ENCODE measurements around the gene TPM1.
"Not testable (repeated sequence)": the region's sequence is repeated elsewhere in the genome, so short reads cannot be mapped to it uniquely, and the experiment has no call there.

Gene TPM1

DNA sequence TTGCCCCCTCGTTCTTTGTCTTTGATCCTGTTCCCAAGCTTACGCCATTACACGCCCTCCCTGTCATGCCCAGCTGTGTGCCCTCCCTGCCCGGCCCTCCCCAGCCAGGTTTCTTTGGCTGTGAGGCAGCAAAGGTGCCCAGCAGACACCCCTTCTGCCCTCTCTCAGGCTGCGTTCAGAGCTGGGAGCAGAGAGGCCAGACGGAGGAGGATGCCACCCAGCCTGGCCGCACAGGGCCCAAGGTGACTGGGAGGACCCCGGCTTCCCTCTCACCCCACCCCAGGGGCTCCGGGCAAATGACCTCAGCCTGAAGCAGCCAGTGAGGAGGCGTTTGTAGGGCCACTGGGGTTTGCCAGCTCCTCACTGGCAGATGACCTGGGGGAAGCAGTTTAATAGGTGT is 48.3 kb downstream of the TPM1 start:
- DNase-seq (ENCODE audit: extremely low read depth in 1 of 2, low read depth in 1 of 2), result no peak

DNA sequence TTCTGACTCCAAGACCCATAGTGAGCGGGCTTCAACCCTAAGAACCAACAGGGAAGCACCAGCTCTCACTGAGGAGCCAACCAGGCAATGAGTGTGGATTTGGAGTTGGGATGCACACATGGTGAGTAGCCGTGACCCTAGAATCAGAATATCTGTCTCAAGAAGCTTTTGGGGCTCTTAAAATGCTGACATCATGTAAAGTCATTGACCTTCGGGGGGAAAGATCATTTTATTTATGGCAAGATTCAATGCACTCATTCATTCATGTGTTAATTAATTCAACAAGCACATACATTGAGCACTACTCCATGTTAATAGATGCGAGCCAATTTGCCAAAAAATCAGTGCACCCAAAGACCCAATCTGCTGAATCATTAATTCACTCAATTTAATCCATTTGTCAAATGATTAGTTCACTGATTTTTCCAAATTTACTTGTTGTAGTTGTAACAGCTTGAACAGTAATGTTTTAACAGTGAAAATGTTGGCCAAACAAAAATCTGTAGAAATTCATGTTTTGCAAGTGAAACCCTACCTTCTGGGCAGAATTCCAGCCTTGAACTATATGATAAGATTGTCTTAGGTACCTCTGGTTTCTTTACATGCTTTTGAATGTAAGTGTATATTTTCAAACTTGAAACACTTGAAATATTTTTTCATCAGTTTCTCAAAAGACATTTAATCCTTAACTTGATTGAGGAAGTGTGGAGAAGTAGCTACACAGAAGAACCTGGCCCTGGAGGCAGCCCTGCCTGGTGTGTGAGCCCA is 49.3 kb downstream of the TPM1 start:
- no peak for DNase-seq (ENCODE audit: extremely low read depth in 1 of 2, low read depth in 1 of 2)

DNA sequence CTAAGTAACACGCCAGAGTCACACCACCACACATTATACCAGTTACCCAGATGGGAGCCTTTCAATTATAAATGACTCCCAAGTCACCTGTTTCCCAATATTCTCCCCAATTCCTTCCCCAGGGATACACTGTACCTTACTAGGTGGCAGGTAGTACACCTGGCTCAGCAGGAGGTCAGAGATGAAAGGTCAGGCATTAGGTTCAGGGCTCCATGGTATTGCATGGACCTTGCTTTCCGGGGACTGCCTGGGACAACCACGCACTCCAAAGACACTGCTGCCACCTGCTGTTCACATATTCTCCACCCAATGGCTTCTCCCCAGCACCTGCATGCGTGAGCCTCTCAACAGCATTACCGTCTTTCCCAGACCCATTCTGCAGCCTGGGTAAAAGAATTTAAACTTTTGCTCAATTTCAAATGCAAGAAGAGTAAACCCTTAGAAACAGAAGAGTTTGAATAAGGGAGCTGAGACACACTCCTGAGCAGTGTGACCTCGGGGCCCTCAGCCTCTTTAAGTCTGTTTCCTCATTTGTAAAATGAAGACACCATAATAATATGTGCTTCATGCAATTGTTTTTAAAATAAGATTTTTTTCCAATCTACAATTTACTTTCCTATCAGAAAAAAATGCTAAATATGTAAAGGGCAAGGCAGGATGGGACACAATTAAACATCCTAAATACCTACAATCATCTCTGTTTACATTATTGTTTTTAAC is 51.1 kb downstream of the TPM1 start:
- DNase-seq (ENCODE audit: extremely low read depth in 1 of 2, low read depth in 1 of 2), result peak; percentile 13 to 49

DNA sequence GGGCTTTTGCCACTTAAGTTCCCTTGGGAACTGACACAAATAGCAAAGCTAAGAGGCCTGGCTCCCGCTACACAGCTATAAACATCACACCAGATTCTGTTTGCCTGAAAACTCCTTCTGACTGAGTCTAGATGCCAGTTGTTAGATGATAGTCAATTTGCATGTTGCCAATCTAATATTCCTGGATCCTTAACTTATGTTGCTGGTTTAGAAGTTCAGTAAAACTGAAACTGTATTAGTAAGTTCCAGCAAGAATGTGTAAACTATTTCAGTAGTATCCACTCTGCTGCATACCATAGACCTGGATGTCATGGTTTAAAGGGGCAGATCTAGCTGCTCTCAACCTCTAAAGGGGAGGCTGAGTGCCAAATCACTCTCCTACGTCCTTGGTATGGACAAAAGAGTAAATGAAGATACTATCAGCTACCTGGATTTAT is 52.0 kb downstream of the TPM1 start:
- DNase-seq (ENCODE audit: extremely low read depth in 1 of 2, low read depth in 1 of 2), result no peak

DNA sequence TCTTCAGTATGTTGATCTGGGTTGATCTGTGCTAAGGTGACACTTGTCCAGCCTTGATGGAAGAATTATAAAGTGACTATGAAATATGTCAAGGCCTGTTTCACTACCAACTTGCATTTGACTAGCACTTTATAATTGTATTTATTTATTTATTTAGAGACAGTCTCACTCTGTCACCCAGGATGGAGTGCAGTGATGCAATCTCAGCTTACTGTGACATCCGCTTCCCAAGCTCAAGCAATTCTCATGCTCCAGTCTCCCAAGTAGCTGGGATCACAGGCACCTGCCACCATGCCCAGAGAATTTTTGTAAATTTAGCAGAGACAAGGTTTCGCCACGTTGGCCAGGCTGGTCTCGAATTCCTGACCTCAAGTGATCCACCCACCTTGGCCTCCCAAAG is 53.6 kb downstream of the TPM1 start:
- no peak for DNase-seq (ENCODE audit: extremely low read depth in 1 of 2, low read depth in 1 of 2)

DNA sequence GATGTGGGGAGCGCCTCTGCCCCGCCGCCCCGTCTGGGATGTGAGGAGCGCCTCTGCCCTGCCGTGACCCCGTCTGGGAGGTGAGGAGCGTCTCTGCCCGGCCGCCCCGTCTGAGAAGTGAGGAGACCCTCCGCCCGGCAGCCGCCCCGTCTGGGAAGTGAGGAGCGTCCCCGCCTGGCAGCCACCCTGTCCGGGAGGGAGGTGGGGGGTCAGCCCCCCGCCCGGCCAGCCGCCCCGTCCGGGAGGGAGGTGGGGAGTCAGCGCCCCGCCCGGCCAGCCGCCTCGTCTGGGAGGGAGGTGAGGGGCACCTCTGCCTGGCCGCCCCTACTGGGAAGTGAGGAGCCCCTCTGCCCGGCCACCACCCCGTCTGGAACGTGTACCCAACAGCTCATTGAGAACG is 56.4 kb downstream of the TPM1 start:
- not testable (repeated sequence) for DNase-seq (ENCODE audit: extremely low read depth in 1 of 2, low read depth in 1 of 2)

DNA sequence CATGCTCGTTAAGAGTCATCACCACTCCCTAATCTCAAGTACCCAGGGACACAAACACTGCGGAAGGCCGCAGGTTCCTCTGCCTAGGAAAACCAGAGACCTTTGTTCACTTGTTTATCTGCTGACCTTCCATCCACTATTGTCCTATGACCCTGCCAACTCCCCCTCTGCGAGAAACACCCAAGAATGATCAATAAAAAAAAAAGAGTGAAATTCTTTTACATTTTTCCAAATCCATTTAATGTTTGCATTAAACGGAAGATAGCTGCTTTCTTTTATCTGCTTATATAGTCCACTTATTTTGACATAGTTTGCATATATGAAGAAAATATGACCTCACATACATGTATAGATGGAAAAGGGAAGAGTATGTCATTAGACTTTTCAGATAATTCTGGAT is 57.0 kb downstream of the TPM1 start:
- not testable (repeated sequence) for DNase-seq (ENCODE audit: extremely low read depth in 1 of 2, low read depth in 1 of 2)

DNA sequence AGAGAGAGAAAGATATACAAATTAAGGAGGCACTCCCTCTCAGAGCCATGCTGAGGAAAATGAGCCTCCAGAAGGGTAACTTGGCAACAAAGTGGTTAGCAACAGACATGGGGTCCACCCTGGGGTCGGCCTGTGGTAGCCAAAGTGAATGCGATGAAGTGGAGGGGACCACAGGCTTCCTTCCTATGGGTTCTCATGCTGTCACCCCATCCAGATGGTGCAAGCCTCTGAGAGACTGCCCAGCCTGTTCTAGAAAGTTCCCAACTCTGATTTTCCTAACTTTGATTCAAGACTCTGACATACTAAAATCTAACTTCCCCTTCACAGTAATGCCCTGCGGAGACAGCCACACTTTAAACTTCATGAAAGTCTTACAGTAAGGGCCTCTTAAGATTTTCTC is 60.9 kb downstream of the TPM1 start:
- DNase-seq (ENCODE audit: extremely low read depth in 1 of 2, low read depth in 1 of 2), result no peak

DNA sequence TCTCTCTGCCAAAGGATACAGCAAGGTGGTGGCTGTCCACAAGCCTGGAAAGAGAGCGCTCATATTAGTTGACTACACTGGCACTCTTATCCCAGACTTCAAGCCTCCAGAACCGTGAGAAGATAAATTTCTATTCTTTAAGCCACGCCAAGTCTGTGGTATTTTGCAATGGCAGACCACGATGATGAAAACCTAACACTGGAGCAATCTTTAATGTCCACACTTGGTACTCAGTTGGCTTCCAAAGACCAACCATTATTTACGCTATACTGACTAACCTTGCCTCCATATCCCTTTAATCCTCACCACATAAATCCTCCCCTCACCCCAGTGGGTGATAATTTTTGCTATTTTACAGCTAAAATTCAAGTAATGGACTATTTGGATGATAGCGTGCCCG is 62.2 kb downstream of the TPM1 start:
- no peak for DNase-seq (ENCODE audit: extremely low read depth in 1 of 2, low read depth in 1 of 2)

DNA sequence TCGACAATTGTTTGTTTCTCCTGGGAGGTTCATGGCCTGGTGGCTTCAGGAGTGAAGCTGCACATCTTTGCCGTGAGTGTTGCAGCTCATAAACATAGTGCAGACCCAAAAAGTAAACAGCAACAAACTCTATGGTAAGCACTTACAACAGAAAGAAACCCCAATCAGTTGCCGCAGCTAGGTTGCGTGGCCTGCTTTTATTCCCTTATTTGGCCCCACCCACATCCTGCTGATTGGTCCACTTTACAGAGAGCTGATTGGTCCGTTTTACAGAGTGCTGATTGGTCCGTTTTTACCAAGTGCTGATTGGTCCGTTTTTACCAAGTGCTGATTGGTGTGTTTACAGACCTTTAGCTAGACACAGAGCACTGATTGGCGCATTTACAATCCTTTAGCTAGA is 62.8 kb downstream of the TPM1 start:
- DNase-seq (ENCODE audit: extremely low read depth in 1 of 2, low read depth in 1 of 2), result not testable (repeated sequence)

DNA sequence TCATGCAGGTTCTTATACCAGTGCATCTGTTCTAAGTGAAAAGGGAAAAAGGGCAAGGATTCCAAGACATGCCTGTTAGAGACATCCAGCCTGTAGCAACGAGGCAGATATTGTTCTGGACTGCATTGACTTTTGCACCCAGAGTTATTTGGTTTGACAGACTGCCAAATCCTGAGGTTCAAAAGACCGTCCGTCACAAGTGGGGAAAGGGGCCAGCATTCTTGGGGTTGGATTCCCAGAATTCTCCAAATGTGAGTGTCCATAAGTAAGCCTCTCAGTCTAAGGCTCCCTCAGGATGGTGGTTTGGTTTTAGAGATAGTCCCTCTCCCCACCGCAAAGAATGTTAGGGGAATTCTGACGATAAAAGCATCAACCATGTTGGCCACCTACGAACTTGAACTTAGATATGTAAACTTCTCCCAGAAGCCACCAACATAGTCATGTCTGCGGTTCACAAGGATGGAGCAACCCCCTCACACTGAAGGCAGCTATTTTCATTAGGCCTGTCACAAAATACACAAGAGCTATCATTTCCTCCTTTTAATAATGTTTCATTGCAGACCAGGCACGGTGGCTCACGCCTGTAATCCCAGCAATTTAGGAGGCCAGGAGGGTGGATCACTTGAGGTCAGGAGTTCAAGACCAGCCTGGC is 65.5 kb downstream of the TPM1 start:
- no peak for DNase-seq (ENCODE audit: extremely low read depth in 1 of 2, low read depth in 1 of 2)

DNA sequence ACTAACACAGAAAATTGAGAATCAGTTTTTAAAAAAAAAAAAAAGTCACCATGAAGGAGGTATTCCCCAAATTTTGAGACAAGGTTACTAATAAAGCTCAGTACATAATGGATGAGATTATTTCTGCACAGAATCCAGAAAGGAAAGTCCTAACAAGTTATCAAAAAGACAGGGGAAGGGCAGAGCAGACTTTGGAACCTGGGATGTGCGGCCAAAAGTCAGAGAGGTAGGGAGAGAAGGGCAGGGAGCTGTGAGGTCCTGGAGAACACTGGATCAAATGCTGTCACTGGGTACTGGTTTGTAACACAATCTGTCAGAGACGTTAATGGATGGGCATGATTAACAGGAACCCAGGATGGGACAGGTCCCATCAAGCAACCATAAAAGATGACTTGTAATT is 67.0 kb downstream of the TPM1 start:
- no peak for DNase-seq (ENCODE audit: extremely low read depth in 1 of 2, low read depth in 1 of 2)

DNA sequence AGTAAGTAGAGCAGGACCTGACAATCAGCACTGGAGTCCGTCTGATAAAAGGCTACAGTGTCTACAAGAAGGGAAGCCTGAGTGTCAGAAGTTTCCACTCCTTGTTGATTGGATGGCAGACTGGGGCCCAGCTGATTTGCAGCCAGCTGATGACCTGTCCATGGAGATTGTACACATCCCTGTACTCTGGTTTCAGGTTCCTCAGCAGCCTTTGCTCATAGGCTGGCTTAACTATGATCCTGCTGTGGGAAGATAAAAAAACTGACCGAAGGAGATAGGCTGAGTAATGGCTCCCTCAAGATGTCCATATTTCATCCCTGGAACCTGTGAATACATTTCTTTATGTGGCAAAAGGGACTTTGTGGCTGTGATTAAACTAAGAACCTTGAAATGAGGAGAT is 67.4 kb downstream of the TPM1 start:
- no peak for DNase-seq (ENCODE audit: extremely low read depth in 1 of 2, low read depth in 1 of 2)

DNA sequence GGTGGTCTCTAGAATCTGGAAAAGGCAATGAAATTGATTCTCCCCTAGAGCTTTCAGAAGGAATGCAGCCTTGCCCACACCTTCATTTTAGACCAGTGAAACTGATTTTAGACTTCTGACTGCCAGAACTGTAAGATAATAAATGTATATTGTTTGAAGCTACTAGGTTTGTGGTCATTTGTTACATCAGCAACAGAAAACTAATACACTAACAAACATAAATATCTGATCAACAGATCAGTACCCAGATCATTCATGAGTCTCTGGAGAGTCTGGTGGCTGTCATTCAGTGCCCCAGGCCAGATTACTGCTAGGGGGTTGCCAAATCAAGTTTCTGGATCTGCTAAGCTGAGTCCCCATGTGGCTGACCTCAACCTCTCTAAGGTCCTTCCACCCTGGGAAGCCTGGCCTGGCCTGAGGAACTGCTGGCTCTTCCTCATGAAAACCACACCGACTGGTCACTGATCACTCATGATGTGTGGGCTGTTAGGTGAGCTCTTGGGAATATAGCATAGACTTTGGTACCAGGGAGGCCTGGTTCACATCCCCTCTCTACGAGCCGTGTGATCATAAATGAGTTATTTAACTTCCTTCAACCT is 68.0 kb downstream of the TPM1 start:
- no peak for DNase-seq (ENCODE audit: extremely low read depth in 1 of 2, low read depth in 1 of 2)

DNA sequence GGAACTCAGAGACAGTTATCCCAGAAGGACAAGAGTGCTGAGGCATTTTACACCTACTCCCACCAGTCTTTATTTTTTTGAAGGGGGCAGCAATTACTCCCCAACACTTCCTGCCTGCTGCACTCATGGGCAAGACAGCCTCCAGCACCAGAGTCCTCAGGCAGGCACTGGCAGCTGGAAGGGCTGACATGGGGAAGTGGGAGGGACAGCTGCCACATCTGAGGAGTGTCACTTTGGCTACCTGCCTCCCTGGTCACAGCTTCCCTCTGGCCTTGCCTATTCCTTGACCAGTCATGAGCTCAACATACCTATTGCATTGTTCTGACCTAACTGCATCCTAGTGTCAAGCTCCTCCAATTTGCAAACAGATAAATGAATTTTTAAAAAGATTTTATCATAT is 68.9 kb downstream of the TPM1 start:
- no peak for DNase-seq (ENCODE audit: extremely low read depth in 1 of 2, low read depth in 1 of 2)

DNA sequence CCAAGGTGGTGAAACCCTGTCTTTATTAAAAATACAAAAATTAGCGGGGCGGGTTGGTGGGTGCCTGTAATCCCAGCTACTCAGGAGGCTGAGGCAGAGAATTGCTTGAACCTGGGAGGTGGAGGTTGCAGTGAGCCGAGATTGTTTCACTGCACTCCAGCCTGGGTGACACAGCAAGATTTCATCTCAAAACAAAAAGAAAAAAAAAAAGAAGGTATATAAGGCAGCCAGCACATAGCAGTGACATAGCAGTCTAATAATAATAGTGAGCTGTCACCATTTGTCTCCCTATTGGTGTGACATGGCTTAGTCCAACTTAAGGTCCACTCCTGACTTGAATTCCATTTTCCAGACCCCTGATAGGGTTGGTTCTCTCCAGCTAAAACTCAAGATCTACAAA is 70.3 kb downstream of the TPM1 start:
- no peak for DNase-seq (ENCODE audit: extremely low read depth in 1 of 2, low read depth in 1 of 2)

DNA sequence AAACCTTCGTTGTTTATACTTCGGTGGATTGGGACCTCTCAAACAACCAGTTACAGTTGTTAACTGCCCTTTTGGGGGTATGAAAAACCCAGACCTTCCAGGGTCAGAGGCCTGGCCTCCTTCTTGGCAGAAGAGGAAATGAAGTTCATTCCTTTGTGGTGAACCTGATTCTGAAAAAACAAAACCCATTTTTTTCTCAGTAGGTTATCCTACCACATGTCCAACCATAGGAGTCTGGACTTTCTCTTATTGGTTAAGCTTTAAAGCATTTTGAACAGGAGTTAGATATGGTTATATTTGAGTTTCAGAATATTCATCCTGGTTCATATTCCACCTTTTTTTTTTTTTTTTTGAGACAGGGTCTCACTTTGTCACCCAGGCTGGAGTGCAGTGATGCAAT is 71.9 kb downstream of the TPM1 start:
- no peak for DNase-seq (ENCODE audit: extremely low read depth in 1 of 2, low read depth in 1 of 2)

All from stimulated activated CD8-positive, alpha-beta memory T cell treated with anti-CD3 and anti-CD28 coated beads, Interleukin-7, amount 100 ng/mL, for 48 hours (primary cell).